BJ (cell line): ENCODE results near the gene CEBPG. TPM values are rescaled to one million over a fixed set of nuclear protein-coding genes. Genes with fewer than 3 reads are reported as not detected.

ENCODE experiments used
- CTCF ChIA-PET: fragments of 350-600 bp; formaldehyde crosslinking; extraction: SDS; loops from one replicate; lab custom pipeline; 2021; ENCODE audit warnings: antibody characterized with exemption, inconsistent platforms; lab: Yijun Ruan, JAX
- POLR2A ChIA-PET: fragments of 300-600 bp; sonication (Branson Sonifier 250); formaldehyde crosslinking; extraction: SDS; loops from one replicate; lab custom pipeline; 2021; ENCODE audit warnings: antibody characterized with exemption; lab: Charles Lee
- DNase-seq: peaks from one replicate; pipeline ENCODE4 v3.0.0-alpha.2; 2011; ENCODE audit warnings: low read depth
- H3K27me3 ChIP-seq: 2 replicates; pipeline ENCODE4 v1.6.0; 2011; ENCODE audit warnings: low read length; ENCODE audit not compliant: control insufficient read depth, insufficient read depth
- H3K36me3 ChIP-seq: 2 replicates; pipeline ENCODE4 v1.5.1; 2011; ENCODE audit warnings: low read length; ENCODE audit not compliant: control insufficient read depth, insufficient read depth
- H3K4me3 ChIP-seq: 2 replicates; pipeline ENCODE4 v1.5.1; 2011; ENCODE audit warnings: low read depth, mild to moderate bottlenecking, control low read depth, low read length
- polyA plus RNA-seq: library from polyadenylated mRNA; depleted of rRNA; stranded (reverse); fragments of >200 nt; gene quantifications from 2 replicates; pipeline ENCODE4 v1.2.3, GENCODE V29; 2011
- TF ChIP-seq, protein P1 (sequence below): IDR thresholded peaks from 2 replicates; pipeline ENCODE4 v1.5.1; 2011; ENCODE audit warnings: low read depth, mild to moderate bottlenecking, control low read depth, inconsistent platforms, low read length, moderate library complexity; ENCODE audit not compliant: insufficient read depth

The CEBPG gene
- polyA plus RNA-seq, 1 experiment: 16.0 TPM

DNA sequence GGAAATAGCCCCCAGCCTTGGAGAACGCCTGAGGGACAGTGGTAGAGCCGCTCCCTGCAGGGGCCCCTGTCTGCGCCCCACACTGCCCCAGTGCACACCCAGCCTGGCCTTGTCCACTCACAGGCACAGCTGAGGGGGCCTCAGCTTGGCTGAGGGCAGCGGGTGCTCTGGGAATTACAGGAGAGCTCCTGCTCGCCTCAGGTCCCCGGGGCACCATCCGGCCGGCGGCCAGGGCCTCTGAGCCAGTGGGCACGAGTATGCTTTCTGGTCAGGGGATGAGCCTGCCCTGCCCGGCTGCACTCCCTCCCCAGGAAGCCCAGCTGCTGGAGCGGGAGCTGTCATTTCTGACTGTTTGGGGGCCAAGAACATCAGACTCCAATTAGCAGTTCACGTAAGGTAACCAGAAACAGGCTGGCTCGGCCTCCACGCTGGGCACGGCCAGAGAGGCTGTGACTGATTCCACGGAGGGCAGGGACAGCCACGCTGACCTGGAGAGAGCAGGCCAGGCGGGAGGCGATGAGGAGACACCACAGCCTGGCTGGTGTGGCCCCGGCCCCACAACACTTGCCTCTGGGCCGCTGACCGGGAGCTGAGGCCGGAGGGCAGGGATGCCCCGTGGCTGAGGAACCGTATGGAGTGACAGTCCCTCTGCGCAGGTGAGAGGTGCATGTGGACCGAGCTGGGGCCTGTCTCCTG lies 15.4 kb downstream of the CEBPG start:
- CTCF ChIA-PET: interaction anchor here (1.1 to 1.7 kb wide), 3 partner anchors 14 to 389 kb away, joined by 3 to 5 read pairs (median 3); no protein-coding TSS in a partner anchor
- H3K4me3 ChIP-seq: no peak overlapping the region
- H3K36me3 ChIP-seq: peaks cover 21% of the 10 kb centered on the region
- DNase-seq: no peak
- POLR2A ChIA-PET: no interaction called here
- TF ChIP-seq, protein P1, sequence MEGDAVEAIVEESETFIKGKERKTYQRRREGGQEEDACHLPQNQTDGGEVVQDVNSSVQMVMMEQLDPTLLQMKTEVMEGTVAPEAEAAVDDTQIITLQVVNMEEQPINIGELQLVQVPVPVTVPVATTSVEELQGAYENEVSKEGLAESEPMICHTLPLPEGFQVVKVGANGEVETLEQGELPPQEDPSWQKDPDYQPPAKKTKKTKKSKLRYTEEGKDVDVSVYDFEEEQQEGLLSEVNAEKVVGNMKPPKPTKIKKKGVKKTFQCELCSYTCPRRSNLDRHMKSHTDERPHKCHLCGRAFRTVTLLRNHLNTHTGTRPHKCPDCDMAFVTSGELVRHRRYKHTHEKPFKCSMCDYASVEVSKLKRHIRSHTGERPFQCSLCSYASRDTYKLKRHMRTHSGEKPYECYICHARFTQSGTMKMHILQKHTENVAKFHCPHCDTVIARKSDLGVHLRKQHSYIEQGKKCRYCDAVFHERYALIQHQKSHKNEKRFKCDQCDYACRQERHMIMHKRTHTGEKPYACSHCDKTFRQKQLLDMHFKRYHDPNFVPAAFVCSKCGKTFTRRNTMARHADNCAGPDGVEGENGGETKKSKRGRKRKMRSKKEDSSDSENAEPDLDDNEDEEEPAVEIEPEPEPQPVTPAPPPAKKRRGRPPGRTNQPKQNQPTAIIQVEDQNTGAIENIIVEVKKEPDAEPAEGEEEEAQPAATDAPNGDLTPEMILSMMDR: no peak
- no peaks in the 10 kb centered on the region for H3K27me3 ChIP-seq

DNA sequence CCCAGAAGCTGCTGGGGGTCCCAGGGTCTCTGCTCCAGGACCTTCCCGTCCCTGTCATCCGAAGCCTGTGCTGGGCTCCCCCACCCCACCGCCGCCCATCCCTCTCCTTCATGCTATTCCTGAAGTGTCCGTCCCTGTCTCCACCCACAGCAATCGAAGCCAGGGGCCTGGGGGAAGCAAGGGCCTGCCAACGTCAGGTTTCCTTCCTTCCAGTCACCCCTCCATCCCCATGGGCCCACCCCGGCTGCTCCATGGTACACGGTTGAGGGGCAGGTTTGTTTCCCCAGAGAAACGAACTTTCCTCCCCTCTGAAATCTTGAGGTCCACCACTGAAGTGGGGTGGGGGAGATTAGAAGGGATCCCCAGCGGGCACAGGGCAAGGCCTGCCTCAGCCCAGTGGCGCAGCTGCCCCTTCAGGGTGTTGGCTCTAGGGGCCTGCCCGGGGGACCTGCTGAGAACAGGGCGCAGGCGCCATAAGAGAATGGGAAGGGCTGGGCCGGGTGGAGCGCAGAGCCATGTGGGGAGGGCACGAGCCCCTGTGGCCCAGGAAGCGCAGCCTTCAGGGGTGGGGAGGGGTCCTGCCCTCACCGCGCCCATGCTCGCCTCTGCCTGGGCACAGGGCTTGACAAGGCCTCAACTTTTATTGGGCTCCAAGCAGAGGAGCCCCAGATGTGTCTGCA lies 16.1 kb downstream of the CEBPG start:
- ChIA-PET POLR2A (no interaction called here), CTCF (interaction anchor here (1.7 kb wide), 1 partner anchor 15 kb away, joined by 5 read pairs; no protein-coding TSS in a partner anchor)
- Histone ChIP-seq H3K36me3 (peaks cover 19% of the 10 kb centered on the region), H3K4me3 (no peak overlapping the region), H3K27me3 (no peaks in the 10 kb centered on the region)
- TF ChIP-seq, protein P1: no peak
- DNase-seq: no peak

DNA sequence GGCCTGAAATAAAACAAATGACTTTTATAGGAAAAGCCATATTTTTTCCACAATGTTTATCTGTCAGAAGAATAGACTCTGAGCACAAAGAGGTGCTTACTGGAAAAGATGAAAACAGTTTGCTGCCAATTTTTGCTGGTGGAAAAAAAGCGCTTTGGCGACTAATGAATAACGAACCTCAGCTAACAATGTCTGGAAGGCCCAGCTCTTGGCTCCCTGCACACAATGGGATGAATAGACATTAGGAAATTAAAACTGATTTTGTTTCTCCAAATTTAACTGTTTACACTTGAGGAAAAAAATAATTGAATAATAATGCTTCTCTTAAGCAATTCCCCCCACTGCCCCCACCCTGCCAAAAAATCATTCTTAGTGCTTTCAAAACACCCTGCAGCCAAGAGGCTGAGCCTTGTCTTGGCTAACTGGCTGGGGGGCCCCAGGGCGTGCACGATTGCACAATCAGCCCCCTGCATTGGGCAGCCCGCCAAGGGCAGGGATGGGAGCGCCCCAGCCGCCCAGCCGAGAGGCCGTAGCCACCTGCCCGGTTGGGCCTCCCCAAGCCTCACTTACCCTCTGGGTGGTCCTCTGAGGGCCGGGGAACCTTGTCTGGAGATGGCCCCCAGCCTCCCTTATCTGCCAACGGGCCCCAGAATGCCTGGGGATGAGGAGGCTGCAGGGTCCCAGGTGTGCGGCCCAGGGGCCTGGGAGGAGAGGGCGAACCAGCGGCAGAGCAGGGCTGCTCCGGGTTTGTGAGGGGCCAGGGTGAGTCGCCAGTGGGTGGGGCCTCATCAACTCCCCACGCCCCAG lies 16.8 kb downstream of the CEBPG start:
- no peak overlapping the region for H3K4me3 ChIP-seq
- CTCF ChIA-PET: no interaction called here
- peaks cover 19% of the 10 kb centered on the region for H3K36me3 ChIP-seq
- TF ChIP-seq, protein P1: no peak
- no peaks in the 10 kb centered on the region for H3K27me3 ChIP-seq
- POLR2A ChIA-PET: no interaction called here
- no peak for DNase-seq

DNA sequence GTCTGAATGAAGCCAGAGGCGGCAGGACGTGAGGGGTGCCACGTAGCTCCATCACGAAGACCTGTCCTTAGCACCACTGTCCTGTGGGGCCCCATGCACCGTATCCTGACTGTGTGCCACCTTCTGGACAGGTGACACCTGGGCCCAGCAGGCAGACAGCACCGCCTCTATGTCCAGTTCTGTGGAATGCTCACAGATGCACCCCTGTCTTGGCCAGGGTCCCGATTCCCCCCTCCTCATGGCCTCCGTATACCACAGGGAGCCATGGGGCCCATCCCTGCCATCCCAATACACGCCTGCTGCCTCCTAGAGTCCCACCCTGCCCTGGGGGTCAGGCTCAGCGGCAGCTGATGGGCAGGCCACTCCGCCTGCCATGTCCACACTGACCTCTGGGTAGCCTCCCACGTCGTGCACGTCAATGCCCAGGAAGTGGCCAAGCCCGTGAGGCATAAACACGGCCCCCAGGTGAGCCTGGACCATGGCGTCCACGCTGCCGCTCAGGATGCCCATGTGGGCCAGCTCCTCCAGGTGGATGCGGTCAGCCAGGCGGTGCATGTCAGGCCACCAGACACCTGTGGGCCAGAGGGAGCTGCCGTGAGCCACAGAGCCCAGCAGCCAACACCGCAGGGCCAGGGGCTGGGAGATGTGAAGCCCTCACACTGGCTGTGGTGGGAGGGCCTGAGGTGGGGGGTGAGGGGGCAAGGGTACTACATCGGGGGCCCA lies 17.6 kb downstream of the CEBPG start:
- peaks cover 17% of the 10 kb centered on the region for H3K36me3 ChIP-seq
- DNase-seq: no peak
- no peak overlapping the region for H3K4me3 ChIP-seq
- POLR2A ChIA-PET: no interaction called here
- CTCF ChIA-PET: interaction anchor here (1.0 to 1.6 kb wide), 3 partner anchors 15 to 266 kb away, joined by 3 to 4 read pairs (median 3); no protein-coding TSS in a partner anchor
- H3K27me3 ChIP-seq: no peaks in the 10 kb centered on the region
- TF ChIP-seq, protein P1: no peak
